Measurements from ENCODE around the gene TTLL5. TPM values are rescaled to one million over a fixed set of nuclear protein-coding genes. Genes with fewer than 3 reads are reported as not detected.

TTLL5 gene
- total RNA-seq, 1 experiment from 2014 or later: 28.2 TPM

- Histone ChIP-seq H3K27me3 (no peaks in the 10 kb centered on the region), H3K36me3 (no peaks in the 10 kb centered on the region), H3K27ac (peak overlapping the region; percentile 83), H3K4me1 (peaks cover 18% of the 10 kb centered on the region), H3K4me3 (peak overlapping the region; percentile 23), H3K9me3 (replicated peaks) (no peaks in the 10 kb centered on the region)
- peak; percentile 70 to 72 for DNase-seq
Measured at GRCh38 chr14:75636100-75636692, 24.9 kb upstream of the TTLL5 start.

- no peak overlapping the region for H3K27ac ChIP-seq
- H3K27me3 ChIP-seq: no peaks in the 10 kb centered on the region
- no peak for DNase-seq
- H3K9me3 ChIP-seq (replicated peaks): no peaks in the 10 kb centered on the region
- H3K36me3 ChIP-seq: no peaks in the 10 kb centered on the region
- peaks cover 25% of the 10 kb centered on the region for H3K4me1 ChIP-seq
- no peak overlapping the region for H3K4me3 ChIP-seq
Measured at GRCh38 chr14:75640876-75641275, 20.2 kb upstream of the TTLL5 start.

- H3K27ac ChIP-seq: peak overlapping the region; percentile 96; the same call in 1 of the 2 replicates
- peaks cover 44% of the 10 kb centered on the region for H3K4me1 ChIP-seq
- H3K4me3 ChIP-seq: no peak overlapping the region
- H3K36me3 ChIP-seq: no peaks in the 10 kb centered on the region
- no peak for DNase-seq
- H3K27me3 ChIP-seq: no peaks in the 10 kb centered on the region
- no peaks in the 10 kb centered on the region for H3K9me3 ChIP-seq (replicated peaks)
Measured at GRCh38 chr14:75643985-75644384, 17.1 kb upstream of the TTLL5 start.

DNA sequence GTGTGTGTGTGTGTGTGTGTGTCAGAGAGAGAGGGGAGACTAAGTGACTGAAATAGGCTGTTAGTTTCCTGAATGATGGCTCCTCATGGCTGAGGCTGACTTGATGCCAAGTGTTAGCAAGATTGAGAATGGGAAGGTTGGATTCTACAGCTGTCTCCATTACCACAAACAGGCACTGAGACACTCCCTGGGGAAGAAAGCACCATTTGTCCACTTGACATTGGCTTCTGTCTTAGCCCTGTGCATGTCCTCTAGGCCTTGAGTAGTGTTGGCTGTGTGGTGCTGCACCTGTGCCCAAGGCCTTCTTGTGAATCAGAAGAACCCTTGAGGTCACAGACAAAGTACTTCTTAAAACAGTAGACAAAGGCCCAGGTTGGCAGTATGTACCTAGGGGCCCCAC lies 16.0 kb upstream of the TTLL5 start:
- H3K4me1 ChIP-seq: peaks cover 48% of the 10 kb centered on the region
- DNase-seq: peak; percentile 81 to 91
- H3K4me3 ChIP-seq: no peak overlapping the region
- no peaks in the 10 kb centered on the region for H3K27me3 ChIP-seq
- no peaks in the 10 kb centered on the region for H3K9me3 ChIP-seq (replicated peaks)
- peaks cover under 1% of the 10 kb centered on the region for H3K36me3 ChIP-seq
- peak overlapping the region; percentile 96 for H3K27ac ChIP-seq

DNA sequence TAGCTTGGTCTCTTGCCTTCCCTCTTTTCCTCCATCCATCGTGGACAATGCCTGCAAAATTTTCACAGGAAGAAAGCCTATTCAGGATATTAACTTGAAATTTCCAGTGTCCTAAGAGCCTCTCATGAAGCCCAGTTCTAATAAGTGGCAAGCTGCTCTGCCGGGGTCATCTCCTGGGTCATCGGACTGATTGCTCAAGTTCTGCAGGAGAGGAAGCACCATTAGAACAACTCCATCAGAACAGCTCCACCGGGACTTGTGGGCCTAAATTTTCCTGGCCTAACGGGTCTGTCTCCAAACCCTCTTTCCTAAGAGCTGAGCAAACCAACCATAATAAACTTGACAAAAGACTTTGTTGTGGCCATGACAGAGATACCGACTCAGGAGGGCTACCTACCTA lies 14.3 kb upstream of the TTLL5 start:
- H3K4me1 ChIP-seq: peaks cover 48% of the 10 kb centered on the region
- H3K27me3 ChIP-seq: no peaks in the 10 kb centered on the region
- H3K4me3 ChIP-seq: no peak overlapping the region
- DNase-seq: no peak
- H3K36me3 ChIP-seq: peaks cover 4% of the 10 kb centered on the region
- peak overlapping the region; percentile 96 for H3K27ac ChIP-seq
- no peaks in the 10 kb centered on the region for H3K9me3 ChIP-seq (replicated peaks)

GRCh38 chr14:75647640-75648039 lies 13.4 kb upstream of the TTLL5 start:
- Histone ChIP-seq H3K9me3 (replicated peaks) (no peaks in the 10 kb centered on the region), H3K27me3 (no peaks in the 10 kb centered on the region), H3K27ac (peak overlapping the region; percentile 96), H3K4me1 (peaks cover 48% of the 10 kb centered on the region), H3K4me3 (no peak overlapping the region), H3K36me3 (peaks cover 4% of the 10 kb centered on the region)
- peak in 1 of 2 experiments; percentile 22 for DNase-seq

DNA sequence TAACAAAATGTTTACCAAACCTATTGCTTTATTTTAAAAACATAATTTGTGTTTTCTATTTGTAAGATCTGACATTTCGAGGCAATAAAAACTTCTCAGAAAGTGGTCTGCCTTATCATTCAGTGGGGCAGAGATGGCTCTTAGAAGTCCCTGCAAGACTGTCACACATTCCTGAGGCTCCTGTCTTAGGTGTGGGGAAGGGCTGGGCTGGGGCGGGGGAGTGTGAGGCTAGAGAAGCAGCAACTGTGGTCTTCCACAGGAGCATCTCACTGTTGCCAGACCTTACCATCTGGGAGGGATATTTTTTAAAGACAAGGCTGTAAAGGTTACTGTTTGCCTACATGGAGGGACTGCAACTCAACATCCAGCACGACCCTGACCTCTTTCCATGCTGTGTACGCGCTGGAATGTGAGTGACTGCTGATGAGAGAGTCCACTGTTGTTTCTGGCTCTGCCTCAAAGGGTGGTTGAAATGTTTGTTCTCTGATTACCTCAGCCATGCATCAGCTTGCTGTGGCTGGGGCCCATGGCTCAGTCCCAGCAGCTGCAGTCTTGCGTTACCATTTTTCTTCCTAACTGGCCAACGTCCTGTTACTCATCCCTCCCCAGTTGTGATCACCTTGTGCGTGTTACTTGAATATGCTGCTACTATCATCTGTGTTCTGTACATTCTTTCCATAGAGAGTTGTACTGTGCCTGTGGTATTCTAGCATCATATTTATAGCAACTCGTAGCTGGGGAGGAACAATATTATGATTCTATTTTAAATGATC lies 12.8 kb upstream of the TTLL5 start:
- Histone ChIP-seq H3K4me3 (no peak overlapping the region), H3K4me1 (peaks cover 48% of the 10 kb centered on the region)

DNA sequence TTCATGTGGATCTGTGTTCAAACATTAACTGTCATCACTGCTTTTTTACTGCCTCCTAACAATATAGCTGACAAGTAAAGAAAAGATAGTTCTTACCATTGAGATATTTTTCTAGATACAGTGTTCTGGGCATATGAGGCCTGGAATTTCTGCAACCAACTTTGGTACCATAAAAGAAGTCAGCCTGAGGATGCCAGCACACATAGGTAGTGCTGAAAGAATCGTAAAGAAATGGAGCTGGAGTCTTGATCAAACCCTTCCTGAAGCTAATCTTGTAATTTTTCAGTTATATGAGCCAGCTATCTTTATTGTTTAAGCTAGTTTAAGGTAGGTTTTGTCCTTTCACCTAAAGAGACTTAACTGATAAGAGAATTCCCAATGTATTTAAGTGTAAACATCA lies 11.7 kb upstream of the TTLL5 start:
- no peak for DNase-seq
- no peaks in the 10 kb centered on the region for H3K27me3 ChIP-seq
- peaks cover 45% of the 10 kb centered on the region for H3K4me1 ChIP-seq
- H3K9me3 ChIP-seq (replicated peaks): no peaks in the 10 kb centered on the region
- H3K27ac ChIP-seq: peak overlapping the region; percentile 96
- peaks cover 9% of the 10 kb centered on the region for H3K36me3 ChIP-seq
- H3K4me3 ChIP-seq: no peak overlapping the region

More for the DNA sequence above, 12.8 kb upstream of the TTLL5 start:
- peaks cover 4% of the 10 kb centered on the region for H3K36me3 ChIP-seq
- peak; percentile 86 to 92 for DNase-seq
- no peaks in the 10 kb centered on the region for H3K9me3 ChIP-seq (replicated peaks)
- H3K27ac ChIP-seq: peak overlapping the region; percentile 96
- no peaks in the 10 kb centered on the region for H3K27me3 ChIP-seq

- Histone ChIP-seq H3K9me3 (replicated peaks) (no peaks in the 10 kb centered on the region), H3K4me1 (peaks cover 41% of the 10 kb centered on the region), H3K36me3 (peaks cover 9% of the 10 kb centered on the region), H3K27ac (no peak overlapping the region), H3K27me3 (no peaks in the 10 kb centered on the region), H3K4me3 (no peak overlapping the region)
- DNase-seq: no peak
Measured at GRCh38 chr14:75649773-75650172, 11.3 kb upstream of the TTLL5 start.

DNA sequence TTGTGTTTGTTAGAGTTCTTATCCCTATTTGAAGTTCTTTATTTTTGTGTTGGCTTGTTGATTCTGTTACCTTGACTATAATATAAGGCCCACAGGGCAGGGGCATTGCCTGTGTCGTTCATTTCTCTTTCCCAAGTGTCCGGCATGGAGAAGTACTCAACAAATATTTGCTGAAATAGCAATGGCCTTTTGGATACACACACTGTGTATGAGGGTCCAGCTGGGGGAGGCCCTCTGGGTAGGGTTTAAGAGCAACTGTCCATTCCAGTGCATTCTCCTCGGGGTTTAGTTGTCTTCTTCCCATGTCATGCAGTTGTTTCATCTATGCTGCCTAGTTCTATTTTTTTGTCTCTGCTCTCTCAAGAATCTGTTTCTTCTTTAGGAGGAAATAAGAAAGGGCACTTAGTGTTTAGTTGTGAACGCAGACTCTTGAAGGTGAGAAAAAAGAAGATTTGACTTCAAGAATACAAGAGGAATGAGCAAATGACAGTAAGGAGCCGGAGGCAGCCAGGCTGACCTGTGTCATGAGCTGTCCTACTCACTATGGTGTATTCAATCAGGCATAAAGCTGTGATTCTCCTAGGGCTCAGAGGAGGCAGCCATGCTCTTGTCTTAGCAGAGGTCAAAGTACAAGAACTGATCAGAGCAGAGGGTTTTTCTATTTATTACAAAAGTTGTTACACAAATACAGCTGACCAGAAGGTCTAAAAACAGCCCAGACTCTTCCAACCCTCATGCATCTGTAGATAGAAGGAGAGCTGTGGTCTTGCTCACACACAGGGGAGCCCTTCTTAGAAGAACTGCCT lies 10.6 kb upstream of the TTLL5 start:
- DNase-seq: no peak
- Histone ChIP-seq H3K9me3 (replicated peaks) (no peaks in the 10 kb centered on the region), H3K27me3 (no peaks in the 10 kb centered on the region), H3K27ac (no peak overlapping the region), H3K4me1 (peaks cover 34% of the 10 kb centered on the region), H3K4me3 (no peak overlapping the region), H3K36me3 (peaks cover 9% of the 10 kb centered on the region)

DNA sequence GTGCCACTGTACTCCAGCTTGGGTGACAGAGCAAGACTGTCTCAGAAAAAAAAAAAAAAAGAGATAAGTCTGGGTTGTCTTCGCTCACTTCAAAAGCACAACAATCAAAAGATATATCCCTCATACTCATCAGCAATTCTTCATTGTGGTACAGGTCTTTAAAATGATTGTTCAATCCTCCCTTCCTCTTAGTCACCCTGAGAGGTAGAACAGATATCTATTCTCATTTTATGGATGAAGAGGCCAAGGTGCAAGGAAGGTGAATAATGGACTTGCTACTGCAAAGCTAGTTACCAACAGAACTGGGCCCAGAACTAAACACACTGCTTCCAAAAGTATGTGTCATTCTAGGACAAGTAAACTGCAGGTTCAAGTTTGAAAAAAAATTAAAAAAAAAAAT lies 7.5 kb upstream of the TTLL5 start:
- H3K4me1 ChIP-seq: peaks cover 6% of the 10 kb centered on the region
- H3K9me3 ChIP-seq (replicated peaks): no peaks in the 10 kb centered on the region
- no peak for DNase-seq
- peaks cover 12% of the 10 kb centered on the region for H3K36me3 ChIP-seq
- H3K27me3 ChIP-seq: no peaks in the 10 kb centered on the region
- H3K4me3 ChIP-seq: no peak overlapping the region
- no peak overlapping the region for H3K27ac ChIP-seq

DNA sequence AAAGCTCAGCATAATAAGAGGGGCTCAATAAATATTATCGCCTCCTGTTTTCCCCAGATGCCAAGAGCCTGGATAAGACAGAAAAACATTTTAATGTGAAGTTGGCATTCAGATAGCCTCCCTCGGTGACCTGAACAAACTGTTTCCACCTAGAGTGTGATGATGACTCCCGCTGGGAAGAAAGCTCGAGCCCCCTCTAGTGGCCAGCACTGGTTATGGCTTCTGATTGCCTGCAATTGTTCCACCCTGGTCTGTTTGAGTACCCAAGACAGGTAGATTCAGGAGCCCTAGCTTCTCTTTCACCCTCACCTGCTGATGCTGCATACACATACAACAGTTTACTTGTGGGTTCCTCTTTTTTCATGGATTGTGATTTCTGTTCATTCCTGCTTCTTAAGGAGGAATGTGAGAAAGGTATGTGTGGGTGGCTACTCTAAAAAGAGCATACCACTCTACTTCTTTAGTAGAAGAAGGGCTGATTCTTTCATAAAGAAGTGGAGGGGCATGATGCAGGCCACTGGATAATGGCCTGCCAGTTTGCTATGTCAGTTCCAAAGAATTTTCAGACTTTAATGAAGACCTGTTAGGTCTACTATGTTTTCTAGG lies 6.8 kb upstream of the TTLL5 start:
- peak; percentile 57 to 83 for DNase-seq
- H3K27ac ChIP-seq: no peak overlapping the region

DNA sequence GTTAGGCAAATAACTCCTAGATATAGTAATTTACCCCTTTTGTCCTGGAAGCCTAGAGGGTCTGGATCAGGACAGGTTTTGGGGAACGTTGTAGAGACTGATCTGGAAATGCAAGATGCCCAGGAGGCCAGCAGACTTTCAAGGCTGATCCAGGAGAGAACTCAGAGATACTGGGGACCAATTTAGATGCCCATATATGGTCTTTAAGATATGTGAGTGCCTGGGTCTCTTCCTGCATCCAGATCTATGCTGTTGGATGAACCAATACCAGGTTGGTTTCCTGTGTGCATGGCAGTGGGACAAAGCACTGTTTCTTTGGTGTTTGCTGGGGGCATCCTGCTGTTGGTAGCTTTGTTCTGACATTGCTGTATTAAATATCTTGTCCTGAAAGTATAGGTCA lies 5.8 kb upstream of the TTLL5 start:
- peaks cover 10% of the 10 kb centered on the region for H3K36me3 ChIP-seq
- no peaks in the 10 kb centered on the region for H3K9me3 ChIP-seq (replicated peaks)
- no peak for DNase-seq
- no peak overlapping the region for H3K4me3 ChIP-seq
- no peaks in the 10 kb centered on the region for H3K4me1 ChIP-seq
- H3K27ac ChIP-seq: no peak overlapping the region
- no peaks in the 10 kb centered on the region for H3K27me3 ChIP-seq

More for the DNA sequence above, 6.8 kb upstream of the TTLL5 start:
- Histone ChIP-seq H3K4me1 (peaks cover 1% of the 10 kb centered on the region; the same call in 1 of the 2 replicates), H3K36me3 (peaks cover 12% of the 10 kb centered on the region), H3K9me3 (replicated peaks) (no peaks in the 10 kb centered on the region), H3K4me3 (no peak overlapping the region), H3K27me3 (no peaks in the 10 kb centered on the region)

GRCh38 chr14:75657331-75657730 lies 3.7 kb upstream of the TTLL5 start:
- Histone ChIP-seq H3K36me3 (peaks cover 8% of the 10 kb centered on the region; the same call in 1 of the 2 replicates), H3K4me3 (no peak overlapping the region), H3K27me3 (no peaks in the 10 kb centered on the region), H3K27ac (no peak overlapping the region), H3K9me3 (replicated peaks) (no peaks in the 10 kb centered on the region), H3K4me1 (no peaks in the 10 kb centered on the region)
- no peak for DNase-seq
